ENCODE results near the gene HGS.

DNA sequence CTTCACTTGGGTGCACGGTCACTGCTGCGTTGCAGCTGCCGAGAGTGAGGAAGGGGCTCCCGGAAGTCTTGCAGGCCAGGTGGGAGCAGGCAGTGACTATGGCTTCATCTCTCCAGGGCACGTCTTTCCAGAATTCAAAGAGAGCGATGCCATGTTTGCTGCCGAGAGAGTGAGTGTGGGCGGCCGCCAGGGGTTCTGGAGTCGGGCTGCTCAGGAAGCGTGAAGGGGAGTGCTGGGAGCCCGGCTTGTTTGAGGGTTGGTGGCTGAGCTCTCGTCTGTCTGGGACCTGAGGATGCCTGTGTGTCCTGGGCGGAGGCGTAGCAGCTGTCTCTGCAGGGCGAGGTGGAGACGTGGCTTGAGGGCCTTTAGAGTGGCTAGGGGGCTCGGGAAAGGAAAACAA is 6.3 kb downstream of the HGS start:
- TF ChIP-seq CTCF (IDR thresholded peaks at IDR 0.05; ENCODE audit: poor library complexity) (no peak), EZH2 (IDR thresholded peaks at IDR 0.05; ENCODE audit: borderline replicate concordance) (no peak), EZH2phosphoT487 (IDR thresholded peaks at IDR 0.05; ENCODE audit: low read depth, severe bottlenecking, unreplicated experiment) (no peak)
